ENCODE data around the gene AMN. TPM values are rescaled to one million over a fixed set of nuclear protein-coding genes. Genes with fewer than 3 reads are reported as not detected.

The AMN gene
- polyA plus RNA-seq, 1 donor from 2014 or later = 0.15 TPM

- H4K20me1 ChIP-seq (ENCODE audit: insufficient read depth) = no peaks in the 10 kb centered on the region
- H3K27ac ChIP-seq (ENCODE audit: low read length) = no peak overlapping the region
- H3F3A ChIP-seq (ENCODE audit: insufficient read depth, low read length, poor library complexity, severe bottlenecking) = no peaks in the 10 kb centered on the region
- H3K27me3 ChIP-seq (ENCODE audit: insufficient read depth, low read depth, low read length) = no peaks in the 10 kb centered on the region
- H3K4me3 ChIP-seq (ENCODE audit: low read length) = no peak overlapping the region
- no peak overlapping the region for H3K4me2 ChIP-seq (ENCODE audit: low read length)
- no peaks in the 10 kb centered on the region for H3K79me2 ChIP-seq (replicated peaks; ENCODE audit: insufficient read depth, low read length)
- no peaks in the 10 kb centered on the region for H3K9me3 ChIP-seq (ENCODE audit: low read length)
- H3K9me2 ChIP-seq (ENCODE audit: insufficient read depth, low read length) = no peaks in the 10 kb centered on the region
- H3K36me3 ChIP-seq (ENCODE audit: insufficient read depth, low read length) = peaks cover 27% of the 10 kb centered on the region
- TF ChIP-seq POLR2AphosphoS5 (IDR thresholded peaks at IDR 0.05) (no peak), CTCF (IDR thresholded peaks at IDR 0.05; ENCODE audit: poor library complexity, severe bottlenecking) (no peak), EP300 (conservative IDR thresholded peaks at IDR 0.05; ENCODE audit: poor library complexity, severe bottlenecking) (no peak)
- H2AFZ ChIP-seq (ENCODE audit: low read depth, low read length) = no peak overlapping the region
- no peak overlapping the region for H3K9ac ChIP-seq (ENCODE audit: low read length)
Measured at GRCh38 chr14:102968306-102968705, 45.8 kb downstream of the AMN start.

- Histone ChIP-seq H3K79me2 (replicated peaks; ENCODE audit: insufficient read depth, low read length) (no peaks in the 10 kb centered on the region), H3K4me2 (ENCODE audit: low read length) (no peak overlapping the region), H3K27ac (ENCODE audit: low read length) (no peak overlapping the region), H3K36me3 (ENCODE audit: insufficient read depth, low read length) (peaks cover 19% of the 10 kb centered on the region), H3K9ac (ENCODE audit: low read length) (no peak overlapping the region), H3K4me3 (ENCODE audit: low read length) (no peak overlapping the region), H2AFZ (ENCODE audit: low read depth, low read length) (no peak overlapping the region), H3K27me3 (ENCODE audit: insufficient read depth, low read depth, low read length) (no peaks in the 10 kb centered on the region), H3K9me2 (ENCODE audit: insufficient read depth, low read length) (no peaks in the 10 kb centered on the region), H3F3A (ENCODE audit: insufficient read depth, low read length, poor library complexity, severe bottlenecking) (no peaks in the 10 kb centered on the region), H4K20me1 (ENCODE audit: insufficient read depth) (no peaks in the 10 kb centered on the region), H3K9me3 (ENCODE audit: low read length) (no peaks in the 10 kb centered on the region)
- no peak for TF ChIP-seq POLR2AphosphoS5 (IDR thresholded peaks at IDR 0.05)
- no peak for TF ChIP-seq REST (IDR thresholded peaks at IDR 0.05; ENCODE audit: borderline replicate concordance)
- TF ChIP-seq CTCF (IDR thresholded peaks at IDR 0.05; ENCODE audit: poor library complexity, severe bottlenecking) = no peak
- no peak for TF ChIP-seq RAD21 (conservative IDR thresholded peaks at IDR 0.05)
- TF ChIP-seq SMC3 (conservative IDR thresholded peaks at IDR 0.05; ENCODE audit: poor library complexity) = no peak
- TF ChIP-seq TAF1 (IDR thresholded peaks at IDR 0.05; ENCODE audit: low read depth) = no peak
- TF ChIP-seq EZH2 (IDR thresholded peaks at IDR 0.05; ENCODE audit: borderline replicate concordance, insufficient read depth, low read length, poor library complexity, severe bottlenecking) = no peak
- TF ChIP-seq EP300 (conservative IDR thresholded peaks at IDR 0.05; ENCODE audit: poor library complexity, severe bottlenecking) = no peak
- TF ChIP-seq MXI1 (conservative IDR thresholded peaks at IDR 0.05; ENCODE audit: poor library complexity, severe bottlenecking) = no peak
Measured at GRCh38 chr14:102969060-102969791, 46.8 kb downstream of the AMN start.
